ENCODE results near the gene SPATA6. TPM values are rescaled to one million over a fixed set of nuclear protein-coding genes. Genes with fewer than 3 reads are reported as not detected.
"Not testable (repeated sequence)": the region's sequence is repeated elsewhere in the genome, so short reads cannot be mapped to it uniquely, and the experiment has no call there.

SPATA6 gene
- total and polyA plus RNA-seq, 4 donors, result 1.1 to 5.5 (median 2.4) TPM

DNA sequence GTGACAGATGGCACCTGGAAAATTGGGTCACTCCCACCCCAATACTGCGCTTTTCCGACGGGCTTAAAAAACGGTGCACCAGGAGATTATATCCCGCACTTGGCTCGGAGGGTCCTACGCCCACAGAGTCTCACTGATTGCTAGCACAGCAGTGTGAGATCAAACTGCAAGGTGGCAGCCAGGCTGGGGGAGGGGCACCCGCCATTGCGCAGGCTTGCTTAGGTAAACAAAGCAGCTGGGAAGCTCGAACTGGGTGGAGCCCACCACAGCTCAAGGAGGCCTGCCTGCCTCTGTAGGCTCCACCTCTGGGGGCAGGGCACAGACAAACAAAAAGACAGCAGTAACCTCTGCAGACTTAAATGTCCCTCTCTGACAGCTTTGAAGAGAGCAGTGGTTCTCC, 194.6 kb downstream of the SPATA6 start:
- not testable (repeated sequence) for DNase-seq (ENCODE audit: low spot score); H3K27ac ChIP-seq (ENCODE audit: low read depth in 1 of 2, low read length in 2 of 2); H3K9ac ChIP-seq (ENCODE audit: low read depth in 1 of 2, low read length in 2 of 2); H3K9me3 ChIP-seq (ENCODE audit: control insufficient read depth in 4 of 4, low read length in 3 of 4); H3K4me3 ChIP-seq (ENCODE audit: low read depth in 1 of 3, low read length in 3 of 3); H3K36me3 ChIP-seq (ENCODE audit: control insufficient read depth in 4 of 4, insufficient read depth in 3 of 4, low read depth in 1 of 4, low read length in 3 of 4); H3K27me3 ChIP-seq (ENCODE audit: control insufficient read depth in 4 of 4, insufficient read depth in 4 of 4, low read length in 3 of 4); H3K4me1 ChIP-seq (ENCODE audit: control insufficient read depth in 4 of 4, insufficient read depth in 4 of 4, low read length in 3 of 4)
- WGBS, result 89% methylated on average over 10 of the region's 10 CpGs

DNA sequence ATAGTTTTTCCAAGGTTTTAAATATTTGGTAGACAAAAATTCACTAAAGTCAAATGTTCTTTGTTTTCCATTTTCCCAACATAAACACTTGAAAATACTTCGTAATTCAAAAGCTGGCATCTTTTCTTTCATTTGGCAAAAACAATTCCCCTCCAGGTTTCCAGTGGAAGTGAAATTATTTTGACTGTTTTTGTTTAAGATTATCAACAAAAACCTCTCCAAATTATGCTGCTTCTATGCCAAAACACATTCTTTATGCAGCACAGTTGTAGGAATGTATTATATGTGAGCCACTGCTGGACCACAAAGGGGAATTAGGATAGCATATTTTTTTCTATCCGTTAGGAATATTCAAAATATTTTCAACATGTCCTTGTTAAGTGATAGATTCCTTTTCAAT, 205.4 kb downstream of the SPATA6 start:
- no peaks in the 10 kb centered on the region for H3K4me1 ChIP-seq (ENCODE audit: control insufficient read depth in 4 of 4, insufficient read depth in 4 of 4, low read length in 3 of 4)
- no peaks in the 10 kb centered on the region for H3K9me3 ChIP-seq (ENCODE audit: control insufficient read depth in 4 of 4, low read length in 3 of 4)
- TF ChIP-seq YY1 (IDR thresholded peaks at IDR 0.05), result no peak
- no peak for TF ChIP-seq JUND (IDR thresholded peaks at IDR 0.05)
- TF ChIP-seq RAD21 (IDR thresholded peaks at IDR 0.05), result no peak
- TF ChIP-seq NR2F2 (IDR thresholded peaks at IDR 0.05), result no peak
- no peak for TF ChIP-seq HNF4A (conservative IDR thresholded peaks at IDR 0.05)
- TF ChIP-seq, protein P1, sequence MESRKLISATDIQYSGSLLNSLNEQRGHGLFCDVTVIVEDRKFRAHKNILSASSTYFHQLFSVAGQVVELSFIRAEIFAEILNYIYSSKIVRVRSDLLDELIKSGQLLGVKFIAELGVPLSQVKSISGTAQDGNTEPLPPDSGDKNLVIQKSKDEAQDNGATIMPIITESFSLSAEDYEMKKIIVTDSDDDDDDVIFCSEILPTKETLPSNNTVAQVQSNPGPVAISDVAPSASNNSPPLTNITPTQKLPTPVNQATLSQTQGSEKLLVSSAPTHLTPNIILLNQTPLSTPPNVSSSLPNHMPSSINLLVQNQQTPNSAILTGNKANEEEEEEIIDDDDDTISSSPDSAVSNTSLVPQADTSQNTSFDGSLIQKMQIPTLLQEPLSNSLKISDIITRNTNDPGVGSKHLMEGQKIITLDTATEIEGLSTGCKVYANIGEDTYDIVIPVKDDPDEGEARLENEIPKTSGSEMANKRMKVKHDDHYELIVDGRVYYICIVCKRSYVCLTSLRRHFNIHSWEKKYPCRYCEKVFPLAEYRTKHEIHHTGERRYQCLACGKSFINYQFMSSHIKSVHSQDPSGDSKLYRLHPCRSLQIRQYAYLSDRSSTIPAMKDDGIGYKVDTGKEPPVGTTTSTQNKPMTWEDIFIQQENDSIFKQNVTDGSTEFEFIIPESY (IDR thresholded peaks at IDR 0.05), result no peak
- no peak for TF ChIP-seq SP1 (IDR thresholded peaks at IDR 0.05)
- 90% methylated on average over 2 of the region's 2 CpGs for WGBS
- no peak overlapping the region for H3K4me3 ChIP-seq (ENCODE audit: low read depth in 1 of 3, low read length in 3 of 3)
- H3K27me3 ChIP-seq (ENCODE audit: control insufficient read depth in 4 of 4, insufficient read depth in 4 of 4, low read length in 3 of 4), result no peaks in the 10 kb centered on the region
- H3K27ac ChIP-seq (ENCODE audit: low read depth in 1 of 2, low read length in 2 of 2), result no peak overlapping the region
- DNase-seq (ENCODE audit: low spot score), result no peak
- no peaks in the 10 kb centered on the region for H3K36me3 ChIP-seq (ENCODE audit: control insufficient read depth in 4 of 4, insufficient read depth in 3 of 4, low read depth in 1 of 4, low read length in 3 of 4)
- H3K9ac ChIP-seq (ENCODE audit: low read depth in 1 of 2, low read length in 2 of 2), result no peak overlapping the region

- WGBS, result 60% methylated on average over 1 of the region's 1 CpG
- H3K27ac ChIP-seq (ENCODE audit: low read depth in 1 of 2, low read length in 2 of 2), result no peak overlapping the region
- TF ChIP-seq RXRA (IDR thresholded peaks at IDR 0.05), result no peak
- H3K4me1 ChIP-seq (ENCODE audit: control insufficient read depth in 4 of 4, insufficient read depth in 4 of 4, low read length in 3 of 4), result no peaks in the 10 kb centered on the region
- H3K9me3 ChIP-seq (ENCODE audit: control insufficient read depth in 4 of 4, low read length in 3 of 4), result no peaks in the 10 kb centered on the region
- H3K36me3 ChIP-seq (ENCODE audit: control insufficient read depth in 4 of 4, insufficient read depth in 3 of 4, low read depth in 1 of 4, low read length in 3 of 4), result no peaks in the 10 kb centered on the region
- H3K27me3 ChIP-seq (ENCODE audit: control insufficient read depth in 4 of 4, insufficient read depth in 4 of 4, low read length in 3 of 4), result no peaks in the 10 kb centered on the region
- H3K9ac ChIP-seq (ENCODE audit: low read depth in 1 of 2, low read length in 2 of 2), result no peak overlapping the region
- no peak for DNase-seq (ENCODE audit: low spot score)
- no peak overlapping the region for H3K4me3 ChIP-seq (ENCODE audit: low read depth in 1 of 3, low read length in 3 of 3)
These were observed 209.0 kb downstream of the SPATA6 start for GRCh38 chr1:48263041-48263440.

DNA sequence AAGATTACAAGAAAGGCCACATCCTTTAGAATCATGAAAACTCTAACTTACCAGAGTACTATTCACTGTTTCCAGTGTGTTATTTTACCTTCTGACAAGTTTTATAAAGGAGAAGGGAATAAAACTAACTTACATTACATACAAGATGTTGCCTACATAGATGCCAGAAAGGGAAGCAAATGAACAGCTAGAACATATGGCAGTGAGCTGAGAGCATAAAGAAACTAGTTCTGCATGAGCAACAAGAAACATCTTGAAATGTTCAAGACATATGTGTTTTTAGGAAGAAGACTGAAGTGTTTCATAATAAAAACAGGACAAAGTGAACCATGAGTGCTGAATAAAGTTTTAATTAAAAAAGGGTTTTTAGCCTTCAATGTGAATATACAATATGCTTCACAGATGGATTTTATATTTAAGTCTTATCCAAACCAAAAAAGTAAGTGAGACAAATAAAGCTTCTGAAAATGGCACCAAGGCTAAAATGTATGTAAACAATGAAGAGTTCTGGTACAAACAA, 210.1 kb downstream of the SPATA6 start:
- H3K27me3 ChIP-seq (ENCODE audit: control insufficient read depth in 4 of 4, insufficient read depth in 4 of 4, low read length in 3 of 4), result no peaks in the 10 kb centered on the region
- no peak overlapping the region for H3K9ac ChIP-seq (ENCODE audit: low read depth in 1 of 2, low read length in 2 of 2)
- no peak overlapping the region for H3K4me3 ChIP-seq (ENCODE audit: low read depth in 1 of 3, low read length in 3 of 3)
- H3K27ac ChIP-seq (ENCODE audit: low read depth in 1 of 2, low read length in 2 of 2), result no peak overlapping the region
- no peaks in the 10 kb centered on the region for H3K9me3 ChIP-seq (ENCODE audit: control insufficient read depth in 4 of 4, low read length in 3 of 4)
- H3K36me3 ChIP-seq (ENCODE audit: control insufficient read depth in 4 of 4, insufficient read depth in 3 of 4, low read depth in 1 of 4, low read length in 3 of 4), result no peaks in the 10 kb centered on the region
- DNase-seq (ENCODE audit: low spot score), result no peak
- no peaks in the 10 kb centered on the region for H3K4me1 ChIP-seq (ENCODE audit: control insufficient read depth in 4 of 4, insufficient read depth in 4 of 4, low read length in 3 of 4)
- TF ChIP-seq GABPA (IDR thresholded peaks at IDR 0.05 in 1 of 2, conservative IDR thresholded peaks at IDR 0.05 in 1 of 2), result no peak
- no peak for TF ChIP-seq JUND (IDR thresholded peaks at IDR 0.05)
- no peak for TF ChIP-seq HNF4A (conservative IDR thresholded peaks at IDR 0.05)
- no peak for TF ChIP-seq YY1 (IDR thresholded peaks at IDR 0.05)
- TF ChIP-seq, protein P2, sequence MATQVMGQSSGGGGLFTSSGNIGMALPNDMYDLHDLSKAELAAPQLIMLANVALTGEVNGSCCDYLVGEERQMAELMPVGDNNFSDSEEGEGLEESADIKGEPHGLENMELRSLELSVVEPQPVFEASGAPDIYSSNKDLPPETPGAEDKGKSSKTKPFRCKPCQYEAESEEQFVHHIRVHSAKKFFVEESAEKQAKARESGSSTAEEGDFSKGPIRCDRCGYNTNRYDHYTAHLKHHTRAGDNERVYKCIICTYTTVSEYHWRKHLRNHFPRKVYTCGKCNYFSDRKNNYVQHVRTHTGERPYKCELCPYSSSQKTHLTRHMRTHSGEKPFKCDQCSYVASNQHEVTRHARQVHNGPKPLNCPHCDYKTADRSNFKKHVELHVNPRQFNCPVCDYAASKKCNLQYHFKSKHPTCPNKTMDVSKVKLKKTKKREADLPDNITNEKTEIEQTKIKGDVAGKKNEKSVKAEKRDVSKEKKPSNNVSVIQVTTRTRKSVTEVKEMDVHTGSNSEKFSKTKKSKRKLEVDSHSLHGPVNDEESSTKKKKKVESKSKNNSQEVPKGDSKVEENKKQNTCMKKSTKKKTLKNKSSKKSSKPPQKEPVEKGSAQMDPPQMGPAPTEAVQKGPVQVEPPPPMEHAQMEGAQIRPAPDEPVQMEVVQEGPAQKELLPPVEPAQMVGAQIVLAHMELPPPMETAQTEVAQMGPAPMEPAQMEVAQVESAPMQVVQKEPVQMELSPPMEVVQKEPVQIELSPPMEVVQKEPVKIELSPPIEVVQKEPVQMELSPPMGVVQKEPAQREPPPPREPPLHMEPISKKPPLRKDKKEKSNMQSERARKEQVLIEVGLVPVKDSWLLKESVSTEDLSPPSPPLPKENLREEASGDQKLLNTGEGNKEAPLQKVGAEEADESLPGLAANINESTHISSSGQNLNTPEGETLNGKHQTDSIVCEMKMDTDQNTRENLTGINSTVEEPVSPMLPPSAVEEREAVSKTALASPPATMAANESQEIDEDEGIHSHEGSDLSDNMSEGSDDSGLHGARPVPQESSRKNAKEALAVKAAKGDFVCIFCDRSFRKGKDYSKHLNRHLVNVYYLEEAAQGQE (IDR thresholded peaks at IDR 0.05), result no peak
- TF ChIP-seq NR2F2 (IDR thresholded peaks at IDR 0.05), result no peak
- TF ChIP-seq, protein P1 (IDR thresholded peaks at IDR 0.05), result no peak
- TF ChIP-seq SP1 (IDR thresholded peaks at IDR 0.05), result no peak
- TF ChIP-seq RXRA (IDR thresholded peaks at IDR 0.05), result no peak
- no peak for TF ChIP-seq CTCF (IDR thresholded peaks at IDR 0.05; ENCODE audit: low read depth, low read length, missing input control)
- TF ChIP-seq ATF3 (IDR thresholded peaks at IDR 0.05), result no peak
- TF ChIP-seq HNF4G (IDR thresholded peaks at IDR 0.05), result no peak

All from liver (tissue), 9 donors.